MCF 10A (cell line): ENCODE measurements around the gene KLF5. TPM values are rescaled to one million over a fixed set of nuclear protein-coding genes. Genes with fewer than 3 reads are reported as not detected.

Source experiments
- BruUV-seq: library from RNA; stranded (reverse); fragments of 400-500 nt; replicated peaks from 2 replicates; lab custom pipeline; 2021; lab: Mats Ljungman, UMichigan
- CTCF ChIA-PET: fragments of 300-600 bp; sonication (Branson Sonifier 250); formaldehyde crosslinking; extraction: SDS; loops from one replicate; lab custom pipeline; 2021; ENCODE audit warnings: antibody characterized with exemption, inconsistent platforms; lab: Yijun Ruan, JAX
- POLR2A ChIA-PET: fragments of 300-600, 350-650 bp; sonication (Branson Sonifier 250); formaldehyde crosslinking; extraction: SDS; loops from one replicate; lab custom pipeline; 2020; ENCODE audit warnings: antibody characterized with exemption, inconsistent platforms; lab: Yijun Ruan, JAX
- DNase-seq: peaks from one replicate; pipeline ENCODE4 v3.0.0-alpha.2; 2018; ENCODE audit not compliant: unreplicated experiment
- H3K27ac Mint-ChIP-seq: one replicate; pipeline ENCODE4 v1.8.0; 2022; ENCODE audit warnings: mild to moderate bottlenecking, low read depth, mixed read lengths; ENCODE audit not compliant: unreplicated experiment
- H3K27me3 Mint-ChIP-seq: one replicate; pipeline ENCODE4 v1.8.0; 2022; ENCODE audit warnings: mixed read lengths; ENCODE audit not compliant: insufficient read depth, unreplicated experiment
- H3K36me3 Mint-ChIP-seq: one replicate; pipeline ENCODE4 v1.8.0; 2022; ENCODE audit warnings: mild to moderate bottlenecking, moderate library complexity, mixed read lengths; ENCODE audit not compliant: insufficient read depth, unreplicated experiment
- H3K4me1 Mint-ChIP-seq: one replicate; pipeline ENCODE4 v1.8.0; 2022; ENCODE audit warnings: mixed read lengths; ENCODE audit not compliant: insufficient read depth, unreplicated experiment
- H3K4me3 Mint-ChIP-seq: one replicate; pipeline ENCODE4 v1.8.0; 2022; ENCODE audit warnings: mild to moderate bottlenecking, moderate library complexity, mixed read lengths; ENCODE audit not compliant: unreplicated experiment
- H3K9me3 Mint-ChIP-seq: one replicate; pipeline ENCODE4 v1.8.0; 2022; ENCODE audit warnings: mixed read lengths; ENCODE audit not compliant: unreplicated experiment
- CTCF ChIP-seq: fragments of 200-600 bp; IDR thresholded peaks from one replicate; pipeline ENCODE4 v1.8.0; 2022; ENCODE audit warnings: antibody characterized with exemption, mild to moderate bottlenecking; ENCODE audit not compliant: unreplicated experiment
- intact Hi-C: fragments of 100-400 bp; cut with micrococcal nuclease; formaldehyde crosslinking; loops from 2 replicates; pipeline ENCODE4 v1.14.1; 2022
- total RNA-seq: library from RNA; stranded (reverse); gene quantifications from 2 replicates; pipeline ENCODE4 v1.2.3, GENCODE V29; 2022

Gene KLF5
- total RNA-seq, 1 experiment from 2014 or later = 226 TPM

GRCh38 chr13:73103238-73103637 lies 44.4 kb downstream of the KLF5 start:
- Mint-ChIP-seq H3K4me3 (no peak overlapping the region), H3K36me3 (no peaks in the 10 kb centered on the region), H3K27me3 (no peaks in the 10 kb centered on the region), H3K4me1 (no peaks in the 10 kb centered on the region), H3K27ac (no peak overlapping the region), H3K9me3 (no peaks in the 10 kb centered on the region)
- intact Hi-C loops = no loop called here
- ChIA-PET POLR2A (no interaction called here), CTCF (no interaction called here)
- TF ChIP-seq CTCF = no peak
- DNase-seq = no peak
- no TSS peak for BruUV-seq

GRCh38 chr13:73106513-73107178 lies 47.8 kb downstream of the KLF5 start:
- Mint-ChIP-seq H3K27me3 (no peaks in the 10 kb centered on the region), H3K4me3 (no peak overlapping the region), H3K9me3 (no peaks in the 10 kb centered on the region), H3K36me3 (no peaks in the 10 kb centered on the region), H3K4me1 (no peaks in the 10 kb centered on the region), H3K27ac (no peak overlapping the region)
- ChIA-PET POLR2A (interaction anchor here (0.9 to 1.0 kb wide), 2 partner anchors 11 to 25 kb away, joined by 3 to 4 read pairs; no protein-coding TSS in a partner anchor), CTCF (no interaction called here)
- intact Hi-C loops = no loop called here
- no peak for DNase-seq
- no peak for TF ChIP-seq CTCF
- no TSS peak for BruUV-seq

- no peaks in the 10 kb centered on the region for H3K9me3 Mint-ChIP-seq
These were observed 48.7 kb downstream of the KLF5 start for GRCh38 chr13:73107481-73107880.

GRCh38 chr13:73107970-73108369 lies 49.2 kb downstream of the KLF5 start:
- intact Hi-C loops = no loop called here
- no peak for TF ChIP-seq CTCF
- H3K4me3 Mint-ChIP-seq = no peak overlapping the region

More at GRCh38 chr13:73107481-73107880, 48.7 kb downstream of the KLF5 start:
- no peak for DNase-seq
- BruUV-seq = no TSS peak
- Mint-ChIP-seq H3K36me3 (no peaks in the 10 kb centered on the region), H3K4me3 (no peak overlapping the region), H3K27me3 (no peaks in the 10 kb centered on the region), H3K27ac (no peak overlapping the region), H3K4me1 (no peaks in the 10 kb centered on the region)
- no peak for TF ChIP-seq CTCF
- ChIA-PET CTCF (no interaction called here), POLR2A (interaction anchor here (0.9 to 1.0 kb wide), 2 partner anchors 11 to 24 kb away, joined by 3 to 4 read pairs; no protein-coding TSS in a partner anchor)
- intact Hi-C loops = no loop called here

More at GRCh38 chr13:73107970-73108369, 49.2 kb downstream of the KLF5 start:
- no peaks in the 10 kb centered on the region for H3K9me3 Mint-ChIP-seq
- POLR2A ChIA-PET = no interaction called here
- BruUV-seq = no TSS peak
- H3K27ac Mint-ChIP-seq = no peak overlapping the region
- no peak for DNase-seq
- CTCF ChIA-PET = no interaction called here
- no peaks in the 10 kb centered on the region for H3K36me3 Mint-ChIP-seq
- H3K27me3 Mint-ChIP-seq = no peaks in the 10 kb centered on the region
- H3K4me1 Mint-ChIP-seq = no peaks in the 10 kb centered on the region
